HL-60 (cell line): ENCODE results near the gene IRF2.

ENCODE experiments used
- CTCF ChIP-seq: IDR thresholded peaks from one replicate; pipeline ENCODE4 v1.5.1; 2011; ENCODE audit warnings: low read length, control low read depth, inconsistent platforms; ENCODE audit not compliant: insufficient read depth
- GABPA ChIP-seq: IDR thresholded peaks from 2 replicates; pipeline ENCODE4 v1.6.1; 2012; ENCODE audit warnings: low read depth
- POLR2AphosphoS5 ChIP-seq: IDR thresholded peaks from 2 replicates; pipeline ENCODE4 v1.6.1; 2012; ENCODE audit warnings: low read depth
- SPI1 ChIP-seq: IDR thresholded peaks from 2 replicates; pipeline ENCODE4 v1.6.1; 2012; ENCODE audit warnings: low read depth, mild to moderate bottlenecking, borderline replicate concordance
- TF ChIP-seq, protein P1 (sequence below): IDR thresholded peaks from 2 replicates; pipeline ENCODE4 v1.6.1; 2012; ENCODE audit warnings: low read depth; ENCODE audit not compliant: insufficient replicate concordance

DNA sequence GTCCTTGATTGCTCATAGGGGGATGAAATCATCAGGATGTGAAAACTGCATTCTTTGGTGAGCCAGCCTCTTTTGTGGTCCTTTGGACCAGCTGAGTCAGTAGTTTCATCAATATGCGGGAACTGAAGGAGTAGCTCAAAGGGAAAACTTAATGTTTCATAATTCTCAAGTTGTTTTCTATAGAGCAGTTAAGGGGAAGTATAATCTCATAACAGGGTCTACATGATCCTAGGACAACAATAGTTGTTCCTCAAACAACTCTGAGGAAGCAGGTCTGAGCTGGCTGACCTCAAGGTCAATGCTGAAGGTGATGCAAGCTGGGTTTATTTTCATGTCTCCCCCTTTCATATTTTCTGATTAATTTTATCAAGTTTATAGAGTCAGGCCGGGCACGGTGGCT is 36.1 kb upstream of the IRF2 start:
- TF ChIP-seq CTCF = no peak
- TF ChIP-seq POLR2AphosphoS5 = no peak
- TF ChIP-seq, protein P1, sequence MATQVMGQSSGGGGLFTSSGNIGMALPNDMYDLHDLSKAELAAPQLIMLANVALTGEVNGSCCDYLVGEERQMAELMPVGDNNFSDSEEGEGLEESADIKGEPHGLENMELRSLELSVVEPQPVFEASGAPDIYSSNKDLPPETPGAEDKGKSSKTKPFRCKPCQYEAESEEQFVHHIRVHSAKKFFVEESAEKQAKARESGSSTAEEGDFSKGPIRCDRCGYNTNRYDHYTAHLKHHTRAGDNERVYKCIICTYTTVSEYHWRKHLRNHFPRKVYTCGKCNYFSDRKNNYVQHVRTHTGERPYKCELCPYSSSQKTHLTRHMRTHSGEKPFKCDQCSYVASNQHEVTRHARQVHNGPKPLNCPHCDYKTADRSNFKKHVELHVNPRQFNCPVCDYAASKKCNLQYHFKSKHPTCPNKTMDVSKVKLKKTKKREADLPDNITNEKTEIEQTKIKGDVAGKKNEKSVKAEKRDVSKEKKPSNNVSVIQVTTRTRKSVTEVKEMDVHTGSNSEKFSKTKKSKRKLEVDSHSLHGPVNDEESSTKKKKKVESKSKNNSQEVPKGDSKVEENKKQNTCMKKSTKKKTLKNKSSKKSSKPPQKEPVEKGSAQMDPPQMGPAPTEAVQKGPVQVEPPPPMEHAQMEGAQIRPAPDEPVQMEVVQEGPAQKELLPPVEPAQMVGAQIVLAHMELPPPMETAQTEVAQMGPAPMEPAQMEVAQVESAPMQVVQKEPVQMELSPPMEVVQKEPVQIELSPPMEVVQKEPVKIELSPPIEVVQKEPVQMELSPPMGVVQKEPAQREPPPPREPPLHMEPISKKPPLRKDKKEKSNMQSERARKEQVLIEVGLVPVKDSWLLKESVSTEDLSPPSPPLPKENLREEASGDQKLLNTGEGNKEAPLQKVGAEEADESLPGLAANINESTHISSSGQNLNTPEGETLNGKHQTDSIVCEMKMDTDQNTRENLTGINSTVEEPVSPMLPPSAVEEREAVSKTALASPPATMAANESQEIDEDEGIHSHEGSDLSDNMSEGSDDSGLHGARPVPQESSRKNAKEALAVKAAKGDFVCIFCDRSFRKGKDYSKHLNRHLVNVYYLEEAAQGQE = no peak
- no peak for TF ChIP-seq GABPA
- no peak for TF ChIP-seq SPI1
